PFSK-1 (cell line): ENCODE data around the gene DDX50.

Experiments used
- FOXP2 ChIP-seq: optimal IDR thresholded peaks from 2 replicates; pipeline ENCODE3; 2011; ENCODE audit warnings: borderline replicate concordance, control low read depth, inconsistent platforms; ENCODE audit not compliant: insufficient read depth; ENCODE audit errors: extremely low read length, extremely low read depth
- POLR2AphosphoS5 ChIP-seq: IDR thresholded peaks from 2 replicates; pipeline ENCODE4 v1.6.1; 2012; ENCODE audit warnings: low read depth, mild to moderate bottlenecking, control low read depth, low read length, moderate library complexity
- REST ChIP-seq, 2 experiments: IDR thresholded peaks; 2 replicates each; pipeline versions ENCODE4 v1.6.1 to v1.8.0; 2011 to 2012; ENCODE audit warnings: low read depth in 2 of 2, low read length in 2 of 2, control low read depth in 1 of 2, inconsistent platforms in 1 of 2, mild to moderate bottlenecking in 1 of 2, moderate library complexity in 1 of 2; ENCODE audit not compliant: insufficient read depth in 1 of 2
- SIN3A ChIP-seq: IDR thresholded peaks from 2 replicates; pipeline ENCODE4 v1.6.1; 2012; ENCODE audit warnings: mild to moderate bottlenecking, low read length, moderate library complexity, borderline replicate concordance; ENCODE audit not compliant: insufficient read depth
- TAF1 ChIP-seq: IDR thresholded peaks from 2 replicates; pipeline ENCODE4 v1.6.1; 2012; ENCODE audit warnings: low read length, control low read depth, borderline replicate concordance; ENCODE audit not compliant: insufficient read depth

DDX50 gene

GRCh38 chr10:68869623-68870022 is 31.5 kb upstream of the DDX50 start:
- no peak for TF ChIP-seq SIN3A
- no peak for TF ChIP-seq TAF1
- TF ChIP-seq FOXP2: no peak
- no peak for TF ChIP-seq POLR2AphosphoS5
- no peak for TF ChIP-seq REST (IDR thresholded peaks at IDR 0.05; ENCODE audit: insufficient read depth in 1 of 2, low read depth in 2 of 2, low read length in 2 of 2)

DNA sequence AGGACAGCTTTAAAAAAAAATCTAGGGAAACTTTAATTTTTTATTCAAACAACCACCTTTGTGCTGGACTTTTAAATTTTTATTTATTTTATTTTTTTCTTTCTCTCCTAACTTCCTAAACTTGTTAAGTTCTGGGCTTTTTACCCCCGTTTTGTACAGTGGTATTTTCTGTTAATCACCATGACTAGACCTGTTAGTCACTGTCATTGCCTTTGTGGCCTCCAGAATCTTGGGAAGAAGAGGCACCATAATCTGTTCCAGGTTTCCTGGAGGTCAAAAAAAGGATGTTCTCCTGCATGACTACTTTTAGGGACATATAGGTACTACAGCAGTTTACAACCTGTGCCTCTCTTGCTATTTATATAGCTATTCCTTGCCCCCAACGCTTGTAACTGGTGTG is 31.1 kb upstream of the DDX50 start:
- TF ChIP-seq POLR2AphosphoS5 (no peak), FOXP2 (no peak), TAF1 (no peak)

DNA sequence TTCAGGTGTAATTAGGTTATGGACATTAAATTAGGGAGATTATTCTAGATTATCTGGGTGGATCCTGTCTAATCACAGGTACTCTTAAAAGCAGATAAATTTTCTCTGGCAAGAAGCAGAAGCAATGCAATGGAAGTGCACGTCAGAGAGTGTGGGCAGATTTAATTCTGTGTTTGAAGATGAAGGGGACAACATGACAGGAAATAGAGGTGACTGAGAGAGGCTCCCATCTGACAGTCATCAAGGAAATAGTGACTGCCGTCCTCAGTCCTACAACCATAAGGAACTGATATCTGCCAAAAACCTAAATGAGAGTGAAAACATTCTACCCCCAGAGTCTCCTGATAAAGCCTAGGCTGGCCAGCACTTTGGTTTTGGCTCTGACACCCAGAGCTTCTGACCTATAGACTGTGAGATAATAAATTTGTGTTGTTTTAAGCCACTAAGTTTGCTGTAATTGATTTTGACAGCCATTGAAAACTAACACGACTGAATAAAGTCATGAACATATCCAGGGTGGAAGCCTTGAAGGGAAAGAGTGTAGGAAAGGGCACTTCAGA is 30.5 kb upstream of the DDX50 start:
- TF ChIP-seq FOXP2 (no peak), REST (IDR thresholded peaks at IDR 0.05; ENCODE audit: insufficient read depth in 1 of 2, low read depth in 2 of 2, low read length in 2 of 2) (no peak), SIN3A (no peak), TAF1 (no peak), POLR2AphosphoS5 (no peak)

DNA sequence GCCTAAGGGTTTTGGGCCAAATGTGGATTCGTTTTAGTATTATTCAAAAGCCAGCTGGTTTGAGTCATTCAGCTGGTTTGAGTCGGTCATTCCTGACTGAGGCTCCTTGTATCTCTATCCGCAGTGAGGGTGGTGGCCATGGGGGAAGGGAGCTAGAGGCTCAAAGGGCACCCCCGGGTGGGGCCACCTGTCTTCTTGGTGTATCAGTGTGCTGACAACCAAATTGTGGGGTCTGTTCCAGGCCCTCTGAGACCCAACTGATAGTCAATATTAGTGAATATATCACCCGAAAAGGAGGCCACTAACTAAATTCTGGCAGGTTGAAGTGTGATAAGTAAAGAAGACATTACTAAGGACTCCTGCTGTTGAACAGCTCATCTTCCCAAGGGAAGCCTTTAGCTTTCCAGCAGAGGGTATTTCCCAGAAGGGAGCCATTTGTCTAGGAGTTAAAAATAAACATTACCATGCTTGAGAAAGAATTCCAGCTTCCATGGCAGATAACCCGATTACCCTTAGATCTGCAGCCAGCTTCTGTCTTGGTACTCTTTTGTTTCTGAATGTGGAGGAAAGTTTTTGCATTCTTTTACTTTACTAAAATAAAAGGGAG is 29.9 kb upstream of the DDX50 start:
- TF ChIP-seq SIN3A (no peak), TAF1 (no peak), POLR2AphosphoS5 (no peak), REST (IDR thresholded peaks at IDR 0.05; ENCODE audit: insufficient read depth in 1 of 2, low read depth in 2 of 2, low read length in 2 of 2) (no peak), FOXP2 (no peak)

- TF ChIP-seq TAF1 (no peak), REST (IDR thresholded peaks at IDR 0.05; ENCODE audit: insufficient read depth in 1 of 2, low read depth in 2 of 2, low read length in 2 of 2) (no peak), SIN3A (no peak), FOXP2 (no peak), POLR2AphosphoS5 (no peak)
These were observed 29.3 kb upstream of the DDX50 start for GRCh38 chr10:68871731-68872342.
